WI38 (cell line): Measurements from ENCODE around the gene NSUN7.

Experiments used
- H3K4me3 ChIP-seq: 2 replicates; pipeline ENCODE4 v1.5.1; 2011; ENCODE audit warnings: low read depth, mild to moderate bottlenecking, control low read depth, low read length
- CTCF ChIP-seq: IDR thresholded peaks from 2 replicates; pipeline ENCODE4 v1.5.1; 2012; ENCODE audit warnings: low read depth, mild to moderate bottlenecking, control low read depth, low read length

NSUN7 gene

DNA sequence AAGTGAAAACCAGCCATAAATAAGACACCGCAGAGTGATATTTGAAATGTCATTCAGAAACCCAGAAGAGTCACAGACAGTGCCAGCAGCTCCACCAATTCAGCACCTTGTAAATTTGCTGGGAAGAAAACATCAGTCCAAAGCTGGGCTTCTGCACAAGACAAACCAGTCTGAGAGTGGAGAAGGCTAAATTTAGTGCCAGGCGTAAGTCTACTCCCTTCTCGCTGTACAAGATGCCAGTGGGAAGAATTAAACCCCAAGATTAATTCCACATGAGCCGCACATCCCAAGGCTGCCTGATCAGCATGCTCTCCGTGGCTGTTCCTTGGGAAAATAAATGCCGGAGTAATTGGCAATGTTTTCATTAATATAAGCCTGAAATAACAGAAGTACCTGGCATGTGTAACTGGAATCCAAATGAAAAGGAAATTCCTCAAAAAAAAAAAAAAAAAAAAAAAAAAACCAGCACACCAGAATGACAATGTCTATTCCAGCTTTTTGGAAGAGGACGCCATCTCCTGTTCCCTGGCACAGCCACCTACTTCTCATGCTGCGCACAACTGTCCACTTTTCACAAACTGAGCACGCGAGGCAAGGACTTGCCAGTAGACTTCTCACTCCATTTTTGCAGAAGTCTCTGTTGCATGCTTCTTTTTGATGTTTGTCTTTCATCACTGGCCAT, 95.5 kb downstream of the NSUN7 start:
- no peak overlapping the region for H3K4me3 ChIP-seq
- no peak for TF ChIP-seq CTCF

- no peak for TF ChIP-seq CTCF
- no peak overlapping the region for H3K4me3 ChIP-seq
Measured at GRCh38 chr4:40846532-40846931, 96.8 kb downstream of the NSUN7 start.

DNA sequence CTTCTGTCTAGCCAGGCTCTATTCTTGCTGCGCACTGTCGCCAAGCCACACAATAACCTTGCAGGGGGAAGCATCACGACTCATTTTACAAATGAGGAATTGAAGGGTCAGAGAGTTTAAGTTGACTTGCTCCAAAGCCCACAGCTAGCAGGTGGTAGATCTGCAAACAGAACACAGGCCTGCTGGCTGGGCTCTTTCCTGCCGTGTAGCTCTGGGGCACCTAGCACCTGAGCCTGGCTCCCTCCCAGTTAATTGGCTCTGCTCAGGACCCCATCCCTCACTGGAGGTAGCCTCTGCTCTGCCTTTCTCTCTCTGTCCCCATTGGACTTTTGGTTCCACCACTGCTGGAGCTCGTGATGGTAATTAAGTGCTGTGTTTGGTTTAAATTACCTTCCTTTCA, 98.5 kb downstream of the NSUN7 start:
- H3K4me3 ChIP-seq = no peak overlapping the region
- no peak for TF ChIP-seq CTCF

DNA sequence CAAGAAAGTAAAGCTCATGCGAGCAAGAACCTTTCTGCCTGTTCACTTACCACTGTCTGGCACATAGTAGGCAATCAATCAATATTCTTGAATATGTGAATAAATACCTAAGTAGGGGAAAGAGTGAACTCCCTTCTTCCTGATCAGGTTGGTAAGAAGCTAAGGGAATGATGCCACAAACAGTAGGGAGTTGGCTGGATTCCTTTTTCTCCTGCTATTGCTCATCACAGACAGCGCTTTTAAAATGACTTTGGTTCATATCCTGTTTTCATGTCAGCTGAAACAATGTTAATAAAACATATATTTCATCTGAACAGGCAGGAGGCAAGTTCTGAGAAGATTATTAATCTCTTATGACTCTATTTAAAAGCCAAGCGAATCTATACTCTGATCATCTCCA, 99.2 kb downstream of the NSUN7 start:
- no peak overlapping the region for H3K4me3 ChIP-seq
- TF ChIP-seq CTCF = no peak

DNA sequence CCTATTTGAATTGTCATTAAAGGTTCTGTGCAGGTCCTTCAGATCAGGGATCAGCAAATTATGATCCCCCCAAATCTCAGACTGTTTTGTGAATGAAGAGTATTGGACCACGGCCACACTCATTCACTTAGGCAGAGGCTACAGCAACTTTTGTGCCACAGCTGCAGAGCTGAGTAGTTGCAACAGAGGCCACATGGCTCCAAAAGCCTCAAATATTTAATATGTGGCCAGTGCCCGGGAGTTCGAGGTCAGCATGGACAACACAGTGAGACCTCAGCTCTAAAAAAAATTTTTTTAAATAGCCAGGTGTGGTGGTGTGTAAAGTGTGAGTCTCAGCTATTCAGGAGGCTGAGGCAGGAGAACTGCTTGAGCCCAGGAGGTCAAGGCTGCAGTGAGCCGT, 100.7 kb downstream of the NSUN7 start:
- no peak for TF ChIP-seq CTCF
- no peak overlapping the region for H3K4me3 ChIP-seq

GRCh38 chr4:40856277-40856839, 106.6 kb downstream of the NSUN7 start:
- TF ChIP-seq CTCF = no peak
- peak overlapping the region; percentile 55 for H3K4me3 ChIP-seq

DNA sequence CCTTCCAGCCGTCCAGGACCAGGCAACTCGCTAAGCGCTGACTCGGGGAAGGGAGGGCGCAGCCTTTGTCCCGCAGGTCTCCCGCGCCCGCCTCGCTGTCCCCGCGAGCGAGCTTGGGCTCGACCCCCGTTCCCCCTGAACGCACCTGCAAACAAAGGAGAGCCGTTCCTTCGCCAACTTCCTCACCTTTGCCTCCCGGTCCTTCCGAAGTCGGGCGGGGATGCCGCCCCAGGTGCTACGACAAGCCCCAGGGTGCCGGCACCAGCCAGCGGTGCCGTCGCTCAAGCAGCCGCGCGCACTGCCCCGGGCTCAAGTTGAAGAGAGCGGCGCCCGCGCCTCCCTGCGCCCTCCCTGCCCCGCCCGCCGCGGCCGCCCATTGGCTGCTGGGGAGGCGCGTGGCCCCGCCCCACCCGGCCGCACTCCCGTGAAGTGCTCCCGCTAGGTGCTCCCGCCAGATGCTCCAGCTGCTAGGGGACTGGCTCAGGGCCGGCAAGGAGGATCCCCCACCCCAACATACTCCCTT, 107.1 kb downstream of the NSUN7 start:
- peak overlapping the region; percentile 55 for H3K4me3 ChIP-seq
- TF ChIP-seq CTCF = no peak
